GM18508 (cell line): ENCODE measurements around the gene ANKS1A.
"Not testable (repeated sequence)": the region's sequence is repeated elsewhere in the genome, so short reads cannot be mapped to it uniquely, and the experiment has no call there.

Experiments
- ATAC-seq: cut with Tn5 transposase; IDR thresholded peaks from one replicate; pipeline ENCODE4 v1.9.1; 2021; ENCODE audit warnings: moderate number of reproducible peaks; ENCODE audit not compliant: insufficient read depth, unreplicated experiment

The ANKS1A gene

GRCh38 chr6:34985236-34985635 lies 96.2 kb downstream of the ANKS1A start:
- no peak for ATAC-seq

GRCh38 chr6:34986845-34987246 lies 97.8 kb downstream of the ANKS1A start:
- ATAC-seq = no peak

GRCh38 chr6:34987506-34987905 lies 98.5 kb downstream of the ANKS1A start:
- ATAC-seq = no peak

GRCh38 chr6:34990971-34991560 lies 102.0 kb downstream of the ANKS1A start:
- no peak for ATAC-seq

GRCh38 chr6:34992376-34992775 lies 103.3 kb downstream of the ANKS1A start:
- ATAC-seq = no peak

GRCh38 chr6:34993213-34993612 lies 104.2 kb downstream of the ANKS1A start:
- no peak for ATAC-seq

- ATAC-seq = no peak
Measured at GRCh38 chr6:34994693-34995092, 105.6 kb downstream of the ANKS1A start.

- not testable (repeated sequence) for ATAC-seq
Measured at GRCh38 chr6:34998417-34998816, 109.4 kb downstream of the ANKS1A start.

GRCh38 chr6:34999153-34999552 lies 110.1 kb downstream of the ANKS1A start:
- ATAC-seq = not testable (repeated sequence)

- not testable (repeated sequence) for ATAC-seq
Measured at GRCh38 chr6:34999962-35000361, 110.9 kb downstream of the ANKS1A start.

GRCh38 chr6:35001349-35001748 lies 112.3 kb downstream of the ANKS1A start:
- not testable (repeated sequence) for ATAC-seq

- ATAC-seq = not testable (repeated sequence)
Measured at GRCh38 chr6:35003886-35004530, 115.0 kb downstream of the ANKS1A start.

- no peak for ATAC-seq
Measured at GRCh38 chr6:35007016-35007415, 118.0 kb downstream of the ANKS1A start.

- ATAC-seq = no peak
Measured at GRCh38 chr6:35008858-35009257, 119.8 kb downstream of the ANKS1A start.

GRCh38 chr6:35011096-35012041 lies 122.3 kb downstream of the ANKS1A start:
- ATAC-seq = no peak

- no peak for ATAC-seq
Measured at GRCh38 chr6:35013701-35014100, 124.6 kb downstream of the ANKS1A start.

GRCh38 chr6:35014341-35014740 lies 125.3 kb downstream of the ANKS1A start:
- ATAC-seq = no peak

GRCh38 chr6:35014786-35015185 lies 125.7 kb downstream of the ANKS1A start:
- no peak for ATAC-seq

GRCh38 chr6:35015476-35015875 lies 126.4 kb downstream of the ANKS1A start:
- no peak for ATAC-seq

- no peak for ATAC-seq
Measured at GRCh38 chr6:35015996-35016395, 126.9 kb downstream of the ANKS1A start.
